NCI-H524 (cell line): ENCODE results near the gene MYO15B.

ENCODE experiments used
- DNase-seq, 2 experiments: peaks; one replicate each; lab custom pipeline; 2025; lab: John Stamatoyannopoulos, UW

Gene MYO15B

GRCh38 chr17:75558666-75559530 lies 28.7 kb upstream of the MYO15B start:
- DNase-seq: no peak

DNA sequence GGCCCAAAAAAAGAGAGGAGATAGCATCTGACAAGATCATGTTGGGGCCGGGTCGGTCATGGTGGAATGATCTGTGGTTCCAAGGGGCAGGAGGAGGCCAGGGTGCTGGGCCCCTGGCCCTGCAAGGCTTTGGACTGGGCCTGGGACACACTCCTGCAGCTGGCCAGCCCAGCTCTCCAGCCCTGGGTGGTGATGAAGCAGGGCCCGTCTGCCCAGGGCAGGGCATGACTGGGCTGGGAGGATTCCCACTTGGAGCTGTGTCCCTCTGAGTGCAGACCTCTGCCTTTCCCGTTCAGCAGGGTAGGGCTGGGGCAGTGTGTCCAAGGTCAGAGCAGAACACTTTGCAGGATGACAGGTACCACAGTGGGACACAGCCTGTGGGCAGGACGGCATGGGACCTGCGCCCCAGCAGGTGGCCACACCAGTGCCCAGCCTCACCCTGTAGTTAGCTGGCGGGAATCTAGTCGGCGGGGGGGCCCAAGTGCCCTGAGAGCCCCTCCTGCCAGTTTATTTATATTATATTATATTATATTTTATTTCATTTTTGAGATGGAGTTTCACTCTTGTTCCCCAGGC lies 27.6 kb upstream of the MYO15B start:
- DNase-seq: no peak

DNA sequence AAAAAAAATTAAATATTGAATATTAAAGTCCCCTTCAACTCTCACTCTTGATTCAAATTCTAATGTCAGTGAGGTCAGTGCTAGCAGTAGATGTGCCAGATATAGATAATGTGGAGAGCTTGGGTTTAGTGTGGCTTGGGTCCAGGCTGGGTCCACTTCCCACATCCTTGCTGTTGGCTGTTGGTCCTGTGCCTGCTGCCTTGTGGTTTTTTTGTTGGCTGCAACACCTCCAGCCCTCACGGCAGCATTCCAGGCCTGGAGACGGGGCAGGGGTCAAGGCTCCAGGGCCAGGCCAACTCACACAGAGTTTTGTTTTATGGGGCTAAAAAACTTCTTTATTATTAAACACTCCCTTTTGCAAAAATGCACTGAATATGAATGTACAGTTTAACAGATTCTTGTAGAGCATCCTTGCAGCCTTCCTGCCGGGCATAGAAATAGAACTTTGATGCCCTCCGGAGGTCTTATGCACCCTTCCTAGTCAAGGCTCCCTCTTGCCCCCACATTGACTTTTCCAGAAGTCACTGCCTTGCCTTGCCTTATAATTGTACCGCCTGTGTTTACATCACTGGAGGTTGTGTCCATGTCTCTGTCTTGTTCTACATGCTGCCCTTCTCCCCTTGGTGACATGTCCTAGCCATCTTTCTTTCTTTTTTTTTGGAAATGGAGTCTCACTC lies 25.5 kb upstream of the MYO15B start:
- no peak for DNase-seq

DNA sequence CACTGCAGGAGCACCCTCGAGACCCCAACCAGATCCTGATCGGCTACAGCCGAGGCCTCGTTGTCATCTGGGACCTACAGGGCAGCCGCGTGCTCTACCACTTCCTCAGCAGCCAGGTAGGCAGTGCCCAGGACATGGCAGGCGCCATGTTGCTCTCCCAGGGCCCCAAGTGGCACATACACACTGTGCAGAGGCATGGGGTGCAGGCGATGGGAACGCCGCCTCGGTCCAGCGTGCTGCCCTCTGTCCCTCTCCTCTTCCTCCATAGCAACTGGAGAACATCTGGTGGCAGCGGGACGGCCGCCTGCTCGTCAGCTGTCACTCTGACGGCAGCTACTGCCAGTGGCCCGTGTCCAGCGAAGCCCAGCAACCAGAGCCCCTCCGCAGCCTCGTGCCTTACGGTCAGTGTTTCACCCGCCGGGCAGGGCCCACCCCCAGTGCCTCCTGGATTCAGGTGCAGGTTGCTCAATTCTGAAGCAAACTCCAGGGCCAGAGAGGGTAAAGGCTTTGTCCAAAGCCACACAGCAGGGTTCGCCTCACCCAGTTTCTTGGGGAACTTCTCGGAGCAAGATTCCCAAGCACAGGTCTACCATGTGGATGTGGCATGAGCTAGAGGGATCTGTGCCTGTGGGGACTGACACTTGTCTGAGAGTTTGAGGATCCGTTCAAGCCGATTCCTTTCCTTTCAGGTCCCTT lies 24.4 kb upstream of the MYO15B start:
- no peak for DNase-seq

DNA sequence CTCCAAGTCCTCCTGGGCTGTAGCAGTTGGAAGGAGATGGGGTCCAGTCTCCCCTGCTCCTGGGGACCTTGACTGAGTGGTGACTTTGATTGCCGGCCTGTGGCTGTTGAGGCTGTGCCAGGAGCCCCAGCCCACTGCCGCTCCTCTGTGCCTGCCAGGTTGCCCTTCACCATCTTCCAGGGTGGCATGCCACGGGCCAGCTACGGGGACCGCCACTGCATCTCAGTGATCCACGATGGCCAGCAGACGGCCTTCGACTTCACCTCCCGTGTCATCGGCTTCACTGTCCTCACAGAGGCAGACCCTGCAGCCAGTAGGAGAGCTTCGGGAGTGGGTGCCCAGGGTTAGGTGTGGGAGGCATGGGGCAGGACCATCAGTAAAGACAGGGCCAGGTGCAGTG lies 23.4 kb upstream of the MYO15B start:
- DNase-seq: no peak

DNA sequence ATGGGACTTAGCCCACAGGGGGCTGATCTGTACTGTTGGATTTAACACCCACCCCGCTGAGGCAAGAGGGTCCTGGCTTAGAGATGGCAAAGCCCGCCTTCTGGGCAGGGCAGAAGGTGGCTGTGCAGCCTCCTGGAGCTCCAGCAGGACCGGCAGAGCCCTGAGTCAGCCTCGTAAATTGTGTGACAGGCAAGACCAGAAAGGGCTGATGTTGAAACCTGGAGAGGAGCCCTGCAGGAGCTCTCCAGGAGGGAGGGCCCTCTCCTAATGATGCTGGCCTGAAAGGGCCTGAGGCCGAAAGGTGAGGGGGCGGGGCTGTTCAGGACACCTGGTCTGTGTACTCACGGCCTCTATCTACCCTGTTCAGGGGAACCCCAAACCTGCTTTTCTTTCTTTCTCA lies 22.5 kb upstream of the MYO15B start:
- DNase-seq: no peak

GRCh38 chr17:75565618-75566017 lies 22.0 kb upstream of the MYO15B start:
- DNase-seq: no peak

- DNase-seq: no peak
Observed at GRCh38 chr17:75566416-75566815, 21.2 kb upstream of the MYO15B start.

- no peak for DNase-seq
Observed at GRCh38 chr17:75566834-75567233, 20.8 kb upstream of the MYO15B start.

DNA sequence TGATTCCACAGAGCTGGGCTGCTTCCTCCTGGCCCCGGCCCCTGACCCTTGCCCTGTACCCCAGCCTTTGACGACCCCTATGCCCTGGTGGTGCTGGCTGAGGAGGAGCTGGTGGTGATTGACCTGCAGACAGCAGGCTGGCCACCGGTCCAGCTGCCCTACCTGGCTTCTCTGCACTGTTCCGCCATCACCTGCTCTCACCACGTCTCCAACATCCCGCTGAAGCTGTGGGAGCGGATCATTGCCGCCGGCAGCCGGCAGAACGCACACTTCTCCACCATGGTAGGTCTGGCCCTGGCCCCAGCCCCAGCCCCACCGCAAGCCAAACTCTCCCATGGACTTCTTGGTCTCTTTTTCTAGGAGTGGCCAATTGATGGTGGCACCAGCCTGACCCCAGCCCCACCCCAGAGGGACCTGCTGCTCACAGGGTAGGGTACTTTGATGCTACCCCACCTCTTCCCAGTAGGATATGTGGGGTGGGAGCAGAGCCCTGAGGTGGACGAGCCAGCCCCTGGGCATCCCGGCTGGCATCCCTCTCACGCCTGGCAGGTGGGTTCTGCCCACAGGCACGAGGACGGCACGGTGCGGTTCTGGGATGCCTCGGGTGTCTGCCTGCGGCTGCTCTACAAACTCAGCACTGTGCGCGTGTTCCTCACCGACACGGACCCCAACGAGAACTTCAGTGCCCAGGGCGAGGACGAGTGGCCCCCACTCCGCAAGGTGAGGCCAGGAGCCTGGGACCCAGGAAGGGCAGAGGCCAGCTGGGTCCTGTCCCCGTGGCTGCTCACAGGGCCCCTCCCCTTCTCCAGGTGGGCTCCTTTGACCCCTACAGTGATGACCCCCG lies 19.0 kb upstream of the MYO15B start:
- DNase-seq: no peak

DNA sequence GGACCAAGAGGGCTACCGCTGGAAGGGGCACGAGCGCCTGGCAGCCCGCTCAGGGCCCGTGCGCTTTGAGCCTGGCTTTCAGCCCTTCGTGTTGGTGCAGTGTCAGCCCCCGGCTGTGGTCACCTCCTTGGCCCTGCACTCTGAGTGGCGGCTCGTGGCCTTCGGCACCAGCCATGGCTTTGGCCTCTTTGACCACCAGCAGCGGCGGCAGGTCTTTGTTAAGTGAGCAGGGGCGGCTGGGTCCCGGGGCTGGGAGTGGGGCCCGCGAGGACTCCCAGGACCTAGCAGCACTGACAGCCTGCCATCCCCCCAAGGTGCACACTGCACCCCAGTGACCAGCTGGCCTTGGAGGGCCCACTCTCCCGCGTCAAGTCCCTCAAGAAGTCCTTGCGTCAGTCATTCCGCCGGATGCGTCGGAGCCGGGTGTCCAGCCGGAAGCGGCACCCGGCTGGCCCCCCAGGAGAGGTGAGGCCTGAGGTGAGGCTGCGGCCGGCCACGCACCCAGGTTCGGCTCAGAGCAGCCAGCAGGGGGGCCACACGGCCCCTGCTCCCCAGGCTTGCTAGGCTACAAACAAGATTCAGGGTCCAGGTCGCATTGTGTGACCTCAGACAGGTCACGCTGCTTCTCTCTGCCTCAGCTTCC lies 17.4 kb upstream of the MYO15B start:
- DNase-seq: no peak

DNA sequence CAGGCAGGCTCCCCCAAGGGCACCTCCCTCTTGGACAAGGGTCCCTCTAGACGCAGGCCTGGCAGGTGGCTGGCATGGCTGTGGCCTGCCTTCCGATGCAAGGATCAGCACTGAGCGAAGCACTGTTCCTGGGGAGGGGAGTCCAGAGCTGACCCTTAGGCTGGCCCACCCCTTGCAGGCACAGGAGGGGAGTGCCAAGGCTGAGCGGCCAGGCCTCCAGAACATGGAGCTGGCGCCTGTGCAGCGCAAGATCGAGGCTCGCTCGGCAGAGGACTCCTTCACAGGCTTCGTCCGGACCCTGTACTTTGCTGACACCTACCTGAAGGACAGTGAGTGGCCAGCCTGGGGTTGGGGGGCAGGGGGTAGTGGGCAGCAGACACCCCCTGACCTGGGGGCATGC lies 16.8 kb upstream of the MYO15B start:
- DNase-seq: no peak

DNA sequence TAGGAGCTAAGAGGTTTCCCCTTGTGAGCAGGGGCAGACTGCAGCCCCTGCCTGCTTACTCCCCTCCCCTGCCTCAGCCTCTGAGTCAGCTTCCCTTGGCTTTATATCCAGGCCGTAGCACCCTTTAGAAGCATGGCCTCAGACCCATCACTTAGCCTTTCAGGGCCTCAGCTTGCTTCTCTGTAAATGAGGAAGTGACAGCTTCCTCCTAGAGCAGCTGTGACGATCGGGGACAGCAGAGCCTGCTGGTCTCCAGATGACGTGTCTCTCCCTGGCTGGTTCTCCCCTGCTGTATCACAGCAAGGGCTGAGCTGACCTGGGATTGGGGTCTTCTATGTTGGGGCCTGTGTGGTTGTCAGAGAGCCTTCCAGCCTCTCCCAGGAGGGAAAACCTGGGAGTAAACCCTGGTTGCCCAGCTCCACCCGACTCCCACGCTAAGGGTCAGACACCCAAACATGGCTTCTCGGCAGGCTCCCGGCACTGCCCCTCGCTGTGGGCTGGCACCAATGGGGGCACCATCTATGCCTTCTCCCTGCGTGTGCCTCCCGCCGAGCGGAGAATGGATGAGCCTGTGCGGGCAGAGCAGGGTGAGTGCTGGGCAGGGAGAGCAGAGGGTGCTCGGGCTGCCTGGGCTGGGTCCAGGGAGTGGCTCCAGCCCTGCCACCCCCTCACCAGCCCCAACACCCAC lies 16.3 kb upstream of the MYO15B start:
- DNase-seq: no peak

DNA sequence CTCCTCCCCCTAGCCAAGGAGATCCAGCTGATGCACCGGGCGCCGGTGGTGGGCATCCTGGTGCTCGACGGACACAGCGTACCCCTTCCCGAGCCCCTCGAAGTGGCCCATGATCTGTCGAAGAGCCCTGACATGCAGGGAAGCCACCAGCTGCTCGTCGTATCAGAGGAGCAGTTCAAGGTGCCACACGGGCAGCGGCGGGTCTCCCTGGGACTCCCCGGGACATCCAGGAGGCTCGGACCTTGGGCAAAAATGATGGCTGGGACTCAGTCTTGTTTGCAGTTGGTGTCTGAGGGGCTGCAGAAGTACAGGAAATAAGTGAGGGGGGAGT lies 15.8 kb upstream of the MYO15B start:
- no peak for DNase-seq

- no peak for DNase-seq
Observed at GRCh38 chr17:75572713-75573539, 14.7 kb upstream of the MYO15B start.

- no peak for DNase-seq
Observed at GRCh38 chr17:75573540-75573957, 14.1 kb upstream of the MYO15B start.

DNA sequence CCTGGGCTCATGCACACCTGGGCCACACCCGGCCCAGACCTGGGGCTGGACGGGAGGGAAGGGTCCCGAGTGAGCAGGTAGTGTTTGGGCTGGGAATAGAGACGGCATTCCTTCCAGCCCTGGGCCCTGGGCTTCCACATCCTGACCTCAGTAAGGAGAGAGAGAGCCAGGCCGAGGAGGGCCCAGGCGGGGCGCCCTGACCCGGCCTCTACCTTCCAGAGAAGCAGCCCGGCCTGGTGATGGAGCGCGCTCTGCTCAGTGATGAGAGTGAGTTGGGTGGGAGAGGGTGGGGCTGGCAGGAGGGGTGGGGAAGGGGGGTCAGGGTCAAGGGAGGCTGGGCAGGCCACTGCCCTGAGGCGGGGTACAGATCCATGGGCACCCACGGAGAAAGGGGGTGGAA lies 13.6 kb upstream of the MYO15B start:
- no peak for DNase-seq

DNA sequence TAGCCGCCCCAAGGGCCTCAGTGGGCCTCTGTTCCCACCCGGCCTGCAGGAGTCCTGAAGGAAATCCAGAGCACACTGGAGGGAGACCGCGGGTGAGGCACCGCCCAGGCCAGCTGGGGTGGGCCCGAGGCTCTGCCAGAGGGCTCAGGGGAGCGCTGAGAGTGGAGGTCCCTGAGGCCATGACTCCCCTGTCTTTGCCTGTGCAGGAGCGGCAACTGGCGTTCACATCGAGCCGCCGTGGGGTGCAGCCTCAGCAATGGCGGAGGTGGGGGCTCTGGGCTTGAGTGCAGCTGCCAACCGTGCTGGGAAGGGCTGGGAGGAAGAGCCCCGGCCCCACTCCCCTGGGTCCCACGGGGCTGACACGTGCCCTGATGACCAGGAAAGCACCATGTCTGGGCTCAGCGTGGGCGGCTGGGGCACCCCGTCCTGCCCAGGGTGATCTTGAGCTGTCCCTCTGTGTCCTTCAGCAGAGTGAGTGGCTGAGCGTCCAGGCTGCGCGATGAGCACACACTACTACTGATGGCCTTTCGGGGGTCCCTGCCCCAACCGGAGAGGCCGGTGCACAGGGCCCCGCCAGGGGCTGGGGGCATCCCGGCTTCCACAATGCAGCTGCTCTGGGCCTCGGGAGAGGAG lies 13.1 kb upstream of the MYO15B start:
- DNase-seq: no peak

- DNase-seq: no peak
Observed at GRCh38 chr17:75575197-75575596, 12.4 kb upstream of the MYO15B start.
